Panc1 (cell line): ENCODE data around the gene PBX1.

Experiments
- POLR2AphosphoS5 ChIP-seq: IDR thresholded peaks from 2 replicates; pipeline ENCODE4 v1.6.1; 2012; ENCODE audit warnings: mild to moderate bottlenecking, low read depth, low read length, moderate library complexity
- REST ChIP-seq, 2 experiments: IDR thresholded peaks; 2 replicates each; pipeline ENCODE4 v1.6.1; 2011 to 2012; ENCODE audit warnings: low read depth in 2 of 2, control low read depth in 1 of 2, low read length in 1 of 2, mild to moderate bottlenecking in 1 of 2, moderate library complexity in 1 of 2; ENCODE audit not compliant: insufficient read depth in 1 of 2
- SIN3A ChIP-seq: IDR thresholded peaks from 2 replicates; pipeline ENCODE4 v1.6.1; 2012; ENCODE audit warnings: low read depth, mild to moderate bottlenecking, low read length, moderate library complexity, borderline replicate concordance; ENCODE audit not compliant: insufficient read depth
- TCF7L2 ChIP-seq: IDR thresholded peaks from 2 replicates; pipeline ENCODE4 v1.6.1; 2011; ENCODE audit warnings: mild to moderate bottlenecking, low read depth, low read length, inconsistent platforms
- TF ChIP-seq, protein P1 (sequence below): fragments of 450-650 bp; IDR thresholded peaks from 2 replicates; pipeline ENCODE4 v1.5.1; 2017; ENCODE audit warnings: mild to moderate bottlenecking

GRCh38 chr1:164662462-164662861 is 103.5 kb downstream of the PBX1 start:
- TF ChIP-seq, protein P1, sequence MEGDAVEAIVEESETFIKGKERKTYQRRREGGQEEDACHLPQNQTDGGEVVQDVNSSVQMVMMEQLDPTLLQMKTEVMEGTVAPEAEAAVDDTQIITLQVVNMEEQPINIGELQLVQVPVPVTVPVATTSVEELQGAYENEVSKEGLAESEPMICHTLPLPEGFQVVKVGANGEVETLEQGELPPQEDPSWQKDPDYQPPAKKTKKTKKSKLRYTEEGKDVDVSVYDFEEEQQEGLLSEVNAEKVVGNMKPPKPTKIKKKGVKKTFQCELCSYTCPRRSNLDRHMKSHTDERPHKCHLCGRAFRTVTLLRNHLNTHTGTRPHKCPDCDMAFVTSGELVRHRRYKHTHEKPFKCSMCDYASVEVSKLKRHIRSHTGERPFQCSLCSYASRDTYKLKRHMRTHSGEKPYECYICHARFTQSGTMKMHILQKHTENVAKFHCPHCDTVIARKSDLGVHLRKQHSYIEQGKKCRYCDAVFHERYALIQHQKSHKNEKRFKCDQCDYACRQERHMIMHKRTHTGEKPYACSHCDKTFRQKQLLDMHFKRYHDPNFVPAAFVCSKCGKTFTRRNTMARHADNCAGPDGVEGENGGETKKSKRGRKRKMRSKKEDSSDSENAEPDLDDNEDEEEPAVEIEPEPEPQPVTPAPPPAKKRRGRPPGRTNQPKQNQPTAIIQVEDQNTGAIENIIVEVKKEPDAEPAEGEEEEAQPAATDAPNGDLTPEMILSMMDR = no peak
- no peak for TF ChIP-seq POLR2AphosphoS5
- no peak for TF ChIP-seq REST (IDR thresholded peaks at IDR 0.05; ENCODE audit: insufficient read depth in 1 of 2, low read depth in 2 of 2, low read length in 1 of 2)
- no peak for TF ChIP-seq SIN3A
- no peak for TF ChIP-seq TCF7L2
